GM18907 (cell line): ENCODE data around the gene NAA40.
"Not testable (repeated sequence)": the region's sequence is repeated elsewhere in the genome, so short reads cannot be mapped to it uniquely, and the experiment has no call there.

Source experiments
- ATAC-seq: cut with Tn5 transposase; IDR thresholded peaks from one replicate; pipeline ENCODE4 v1.9.1; 2021; ENCODE audit warnings: mild to moderate bottlenecking, moderate library complexity; ENCODE audit not compliant: unreplicated experiment

The NAA40 gene

GRCh38 chr11:63937713-63938478 lies 906 bp upstream of the NAA40 start:
- ATAC-seq: peak; percentile 26

GRCh38 chr11:63939397-63939891 lies 642 bp downstream of the NAA40 start:
- ATAC-seq: no peak

- no peak for ATAC-seq
Measured at GRCh38 chr11:63940786-63941185, 2.0 kb downstream of the NAA40 start.

- no peak for ATAC-seq
Measured at GRCh38 chr11:63941901-63942300, 3.1 kb downstream of the NAA40 start.

- ATAC-seq: no peak
Measured at GRCh38 chr11:63942803-63943202, 4.0 kb downstream of the NAA40 start.

GRCh38 chr11:63944987-63945386 lies 6.2 kb downstream of the NAA40 start:
- no peak for ATAC-seq

GRCh38 chr11:63945477-63946163 lies 6.8 kb downstream of the NAA40 start:
- no peak for ATAC-seq

GRCh38 chr11:63951779-63952536 lies 13.2 kb downstream of the NAA40 start:
- ATAC-seq: no peak

GRCh38 chr11:63952570-63952969 lies 13.8 kb downstream of the NAA40 start:
- ATAC-seq: no peak

- ATAC-seq: no peak
Measured at GRCh38 chr11:63958008-63958407, 19.2 kb downstream of the NAA40 start.

GRCh38 chr11:63961608-63962412 lies 23.0 kb downstream of the NAA40 start:
- ATAC-seq: no peak

- not testable (repeated sequence) for ATAC-seq
Measured at GRCh38 chr11:63963895-63964294, 25.1 kb downstream of the NAA40 start.

- no peak for ATAC-seq
Measured at GRCh38 chr11:63966444-63966843, 27.6 kb downstream of the NAA40 start.

- no peak for ATAC-seq
Measured at GRCh38 chr11:63969461-63969860, 30.7 kb downstream of the NAA40 start.

GRCh38 chr11:63970902-63971301 lies 32.1 kb downstream of the NAA40 start:
- no peak for ATAC-seq

- not testable (repeated sequence) for ATAC-seq
Measured at GRCh38 chr11:63973912-63974258, 35.1 kb downstream of the NAA40 start.

GRCh38 chr11:63974259-63975143 lies 35.7 kb downstream of the NAA40 start, which contains the start of gene COX8A:
Gene COX8A (plus strand): TSS chr11:63974620. CDS start chr11:63974681, 61 bp downstream.
- peak; percentile 96 for ATAC-seq

GRCh38 chr11:63978551-63979239 lies 39.9 kb downstream of the NAA40 start:
- no peak for ATAC-seq

GRCh38 chr11:63979426-63979825 lies 40.6 kb downstream of the NAA40 start:
- no peak for ATAC-seq
